Caki2 (cell line): ENCODE measurements around the gene PDIA5. TPM values are rescaled to one million over a fixed set of nuclear protein-coding genes. Genes with fewer than 3 reads are reported as not detected.

ENCODE experiments used
- DNase-seq: peaks from one replicate; pipeline ENCODE4 v3.0.0-alpha.2; 2015; ENCODE audit warnings: low read depth
- in situ Hi-C: cut with HindIII; loops from 2 replicates; pipeline ENCODE4 v1.10.0; 2016; ENCODE audit warnings: low sequenced_read_pairs, low pct_unique_long_range_greater_than_20kb, mixed read lengths
- total RNA-seq: library from RNA; depleted of rRNA; stranded (reverse); fragments of >200 nt; shearing (Covaris generic); gene quantifications from 2 replicates; pipeline ENCODE4 v1.2.3, GENCODE V29; 2014; ENCODE audit warnings: low replicate concordance

The PDIA5 gene
- total RNA-seq, 1 experiment from 2014 or later = 13.3 TPM

DNA sequence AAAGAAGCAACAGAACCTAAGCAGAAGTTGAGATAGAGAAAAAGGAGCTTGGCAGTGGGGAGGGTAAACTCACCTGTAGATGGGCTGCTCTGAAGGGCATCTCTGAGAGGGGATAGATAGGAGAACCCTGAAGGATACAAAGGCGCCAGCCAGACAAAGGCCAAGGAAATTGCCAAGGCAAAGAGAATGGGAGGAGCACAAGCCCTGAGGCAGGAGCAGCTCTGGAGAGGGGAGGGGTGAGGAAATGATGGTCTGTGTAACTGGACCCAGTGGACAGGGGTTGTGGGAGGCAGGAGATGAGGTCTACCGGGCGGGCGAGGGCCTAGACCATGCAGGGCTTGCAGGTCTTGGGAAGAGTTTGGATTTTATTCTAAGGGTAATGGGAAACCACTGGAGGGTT is 2.3 kb upstream of the PDIA5 start:
- no peak for DNase-seq
- in situ Hi-C loops = no loop called here

DNA sequence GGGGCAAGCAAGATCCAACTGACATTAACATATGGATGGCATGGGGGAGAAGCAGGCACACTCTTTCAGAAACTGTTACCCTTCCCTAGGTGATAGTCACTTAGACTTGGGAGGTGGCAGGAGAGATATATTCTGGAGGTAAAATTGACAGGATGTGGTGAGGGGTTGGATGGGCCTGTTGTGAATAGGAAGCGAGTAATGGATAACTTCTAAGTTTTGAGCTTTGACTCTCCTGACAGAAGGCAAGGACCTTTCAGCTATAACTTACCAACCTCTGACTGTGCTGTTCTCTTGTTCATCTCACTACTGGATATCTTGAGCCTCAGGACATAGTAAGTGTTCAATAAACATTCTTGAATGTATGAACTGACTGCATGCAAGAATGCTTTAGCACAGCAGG is 1.9 kb upstream of the PDIA5 start:
- no peak for DNase-seq
- in situ Hi-C loops = no loop called here

DNA sequence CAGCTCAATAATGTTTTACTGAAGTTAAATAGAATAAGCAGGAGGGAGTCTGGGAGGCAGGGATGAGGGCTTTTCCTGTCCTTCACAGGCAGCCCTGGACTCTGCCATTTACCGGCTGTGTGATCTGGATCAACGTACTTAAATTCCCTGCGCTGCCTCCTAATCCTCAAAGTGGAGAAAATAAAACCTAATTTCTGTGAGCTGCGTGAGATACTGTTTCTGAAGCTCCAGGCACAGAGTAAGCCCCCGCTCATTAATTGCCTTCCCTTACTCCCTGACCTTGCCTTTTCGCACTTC is 278 bp upstream of the PDIA5 start:
- no peak for DNase-seq
- in situ Hi-C loops = no loop called here

DNA sequence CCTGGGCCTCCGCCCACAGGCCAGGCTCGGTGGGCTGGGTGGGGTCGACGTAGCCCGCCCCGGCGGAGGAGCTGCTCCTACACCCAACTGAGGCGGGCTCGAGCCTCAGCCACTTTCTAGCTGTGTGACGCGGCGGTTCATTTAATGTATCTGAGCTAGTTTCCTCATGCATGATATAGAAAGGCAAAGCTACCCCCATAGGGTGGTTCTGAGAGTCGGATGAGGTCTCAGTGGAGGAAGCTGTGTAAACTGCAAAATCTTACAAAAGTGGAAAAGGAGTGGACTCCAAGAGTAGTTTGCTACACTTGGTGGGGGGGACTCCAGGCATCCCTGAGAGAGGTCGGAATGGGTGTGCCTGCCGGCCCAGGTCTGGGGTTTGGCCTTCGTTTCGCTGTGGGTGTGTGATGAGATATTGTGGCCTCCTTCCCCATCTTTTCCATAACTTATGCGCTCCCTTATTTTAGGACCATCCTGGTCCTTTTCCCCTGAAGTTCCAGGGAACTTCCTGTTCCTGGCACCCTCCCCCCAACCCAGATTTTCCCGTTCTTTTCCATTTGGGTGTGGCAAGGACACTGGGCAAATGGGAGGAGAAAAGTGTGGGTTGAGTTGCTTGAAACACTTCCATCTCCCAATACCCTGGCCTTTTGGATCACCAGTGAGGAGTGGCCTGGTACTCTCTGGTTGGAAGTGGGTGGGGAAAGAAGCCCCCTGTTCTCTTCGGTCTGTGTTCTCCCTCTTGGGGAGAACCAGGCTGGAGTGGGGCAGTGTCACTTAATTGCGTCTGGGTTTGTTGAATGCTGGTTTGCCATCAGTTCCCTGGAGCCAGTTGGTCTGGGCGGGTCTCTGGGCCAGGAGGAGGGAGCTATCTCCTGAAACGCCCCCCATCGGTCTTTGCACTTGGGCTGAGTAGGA is 1.1 kb downstream of the PDIA5 start:
- DNase-seq = peak; percentile 33
- in situ Hi-C loops = no loop called here

DNA sequence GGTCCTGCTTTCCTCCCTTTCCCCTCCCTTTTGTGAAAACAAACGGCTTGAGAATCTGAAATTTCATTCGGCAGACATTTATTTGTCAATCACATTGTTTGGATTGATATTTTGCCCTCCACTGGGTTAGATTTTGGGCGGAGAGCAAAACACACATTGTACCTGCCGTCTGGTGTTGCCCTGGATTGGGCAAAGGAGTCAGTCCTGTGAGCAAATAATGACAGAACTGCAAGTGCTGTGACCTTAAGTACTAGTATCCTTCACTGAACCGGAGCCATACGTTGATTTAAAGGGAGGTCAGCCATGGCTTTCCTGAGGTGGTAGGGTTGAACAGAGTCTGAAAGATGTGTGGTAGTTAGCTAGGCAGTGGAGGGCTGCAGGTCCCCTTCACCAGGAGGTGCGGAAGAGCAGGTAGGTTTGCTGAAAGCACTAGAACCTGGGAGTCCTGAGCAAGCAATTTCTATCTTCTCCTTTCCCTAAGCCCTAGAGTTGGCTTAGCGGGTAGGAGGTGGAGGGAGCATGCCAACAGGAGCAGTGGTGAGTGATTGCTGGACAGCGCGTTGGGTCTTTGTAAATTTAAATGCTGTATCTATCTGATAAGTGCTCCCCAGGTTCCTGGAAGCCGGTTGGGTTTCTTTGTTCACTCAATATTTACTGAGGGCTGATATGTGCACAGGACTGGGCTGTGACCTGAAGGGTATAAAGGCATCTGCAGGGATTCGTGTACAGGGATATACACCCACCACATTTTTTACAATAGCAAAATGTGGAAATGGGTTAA is 2.0 kb downstream of the PDIA5 start:
- no peak for DNase-seq
- in situ Hi-C loops = no loop called here

DNA sequence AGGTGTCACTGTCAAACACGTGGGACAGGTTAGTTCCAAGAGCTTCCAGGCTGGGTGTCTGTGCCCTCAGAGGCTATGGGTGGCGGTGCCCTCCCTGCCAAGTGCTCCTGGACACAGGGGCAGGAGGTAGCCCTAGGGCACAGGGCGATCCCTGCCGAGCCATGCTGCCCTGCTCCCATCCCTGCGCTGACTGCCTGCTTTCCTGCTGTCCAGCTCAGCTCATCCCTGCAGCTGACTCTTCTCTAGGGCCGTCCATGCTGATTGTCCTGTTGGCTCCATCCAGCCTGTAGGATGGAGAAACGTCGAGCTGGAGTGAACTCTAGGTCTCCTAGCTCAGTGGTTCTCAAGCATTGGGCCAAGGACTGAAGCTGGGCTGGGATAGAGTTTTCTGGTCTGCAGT is 3.7 kb downstream of the PDIA5 start:
- no peak for DNase-seq
- in situ Hi-C loops = no loop called here

DNA sequence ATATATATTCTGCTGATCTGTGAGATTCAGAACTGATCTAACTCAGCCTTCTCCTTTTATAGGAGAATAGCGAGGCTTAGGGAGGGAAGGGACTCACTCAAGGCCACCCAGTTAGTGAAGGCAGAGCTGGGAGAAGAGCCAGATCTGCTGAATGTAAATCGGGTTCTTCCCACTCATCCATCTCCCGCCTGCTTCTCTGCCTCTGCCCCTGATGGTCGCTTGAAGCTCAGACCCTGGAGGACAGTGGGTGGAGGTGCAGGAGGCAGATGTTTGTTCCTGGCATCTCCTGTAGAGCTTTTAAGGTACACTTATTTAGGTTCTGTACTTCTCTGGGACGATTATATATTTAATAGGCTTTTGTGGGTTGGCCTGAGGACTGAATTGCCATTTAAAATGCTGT is 4.3 kb downstream of the PDIA5 start:
- in situ Hi-C loops = no loop called here
- DNase-seq = no peak

DNA sequence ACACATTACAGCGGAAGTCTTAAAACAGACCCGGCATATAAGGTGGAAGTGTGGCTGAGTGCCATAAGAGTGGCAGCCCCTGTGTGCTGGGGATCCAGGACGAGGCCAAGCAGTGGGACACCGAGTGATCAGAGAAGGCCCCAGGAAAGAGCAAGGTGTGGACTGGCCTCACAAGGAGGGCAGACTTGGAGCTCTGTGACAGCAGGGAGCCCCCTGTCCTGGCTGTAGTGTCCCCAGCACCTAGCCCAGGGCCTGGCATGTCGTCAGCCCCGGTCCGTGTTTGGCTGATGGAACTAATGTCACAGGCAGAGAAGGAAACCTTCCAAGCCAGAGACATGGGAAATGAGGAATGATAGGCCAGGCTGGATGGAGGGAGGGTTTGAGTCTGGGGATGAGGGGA is 4.8 kb downstream of the PDIA5 start:
- DNase-seq = no peak
- in situ Hi-C loops = no loop called here

DNA sequence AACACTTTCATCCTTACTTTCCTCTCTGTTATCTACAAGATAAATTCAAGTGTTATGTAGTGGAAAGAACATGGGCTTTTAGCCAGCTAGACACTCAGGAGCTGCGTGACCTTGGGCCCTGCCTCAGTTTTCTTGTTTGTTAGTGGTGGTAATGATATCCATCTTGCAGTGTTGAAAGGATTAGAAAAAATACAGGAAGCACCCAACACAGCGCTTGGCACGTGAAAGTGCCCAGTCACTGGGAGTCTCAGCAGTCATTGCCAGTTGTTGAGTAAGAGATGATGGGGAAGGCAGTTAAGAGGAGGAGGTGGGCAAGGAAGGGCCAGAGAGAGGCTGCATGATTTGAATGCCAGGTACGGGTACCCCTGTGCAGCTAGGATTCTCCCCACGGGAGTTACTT is 5.3 kb downstream of the PDIA5 start:
- in situ Hi-C loops = no loop called here
- DNase-seq = no peak

DNA sequence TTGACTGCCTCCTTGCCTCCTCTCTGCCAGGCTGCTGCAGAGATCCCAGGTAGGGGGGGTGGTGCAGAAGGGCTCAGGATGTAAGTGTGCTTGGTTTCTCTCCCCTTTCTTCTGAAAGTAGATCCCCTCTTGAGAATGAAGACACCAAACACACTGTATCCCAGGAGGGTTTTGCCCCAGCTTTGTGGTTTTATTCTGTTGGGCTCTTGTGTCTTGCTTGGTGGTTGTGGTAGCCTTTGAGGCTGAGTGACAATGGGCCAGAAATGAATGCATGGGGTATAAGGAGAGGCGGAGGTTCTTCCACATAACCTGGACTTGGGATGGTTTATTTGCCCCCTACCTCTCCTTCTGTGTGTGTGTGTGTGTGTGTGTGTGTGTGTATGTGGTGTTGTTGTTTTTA is 5.7 kb downstream of the PDIA5 start:
- no peak for DNase-seq
- in situ Hi-C loops = no loop called here

DNA sequence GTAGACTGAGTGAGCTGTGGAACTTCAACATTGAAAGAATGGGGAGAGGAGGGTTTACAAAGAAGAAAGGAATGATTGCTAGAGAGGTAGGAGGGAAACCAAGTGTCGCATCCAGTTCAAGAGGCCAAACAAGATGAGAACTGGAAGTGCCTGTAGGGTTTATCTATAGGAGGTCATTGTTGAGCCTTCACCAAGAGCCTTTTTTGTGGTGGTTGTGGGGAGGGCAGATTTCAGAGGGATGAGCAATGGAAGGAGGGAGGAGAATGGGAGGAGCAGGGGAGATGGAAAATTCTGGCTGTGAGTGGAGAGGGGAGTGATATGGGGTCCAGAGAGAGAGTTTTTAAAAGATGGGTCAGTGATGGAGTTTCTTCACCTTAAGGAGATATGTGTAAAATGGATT is 8.5 kb downstream of the PDIA5 start:
- no peak for DNase-seq
- in situ Hi-C loops = no loop called here

DNA sequence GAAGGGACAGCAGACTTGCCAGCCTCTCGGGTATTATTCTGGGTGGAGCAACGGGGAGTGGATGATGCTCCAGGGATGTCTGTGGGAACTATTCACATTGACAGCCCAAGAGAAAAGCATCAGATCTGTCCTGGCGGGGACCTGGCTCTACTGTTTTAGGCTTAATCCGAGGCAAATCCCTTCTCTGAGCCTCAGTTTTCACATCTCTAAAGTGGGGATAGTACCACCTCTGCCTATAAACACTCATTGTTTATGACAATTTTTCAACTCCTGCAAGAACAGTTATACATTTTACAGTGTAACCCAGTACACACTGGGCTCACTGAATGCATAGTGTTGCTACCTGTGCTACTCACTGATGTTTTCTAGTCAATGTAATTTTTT is 9.3 kb downstream of the PDIA5 start:
- in situ Hi-C loops = no loop called here
- no peak for DNase-seq

DNA sequence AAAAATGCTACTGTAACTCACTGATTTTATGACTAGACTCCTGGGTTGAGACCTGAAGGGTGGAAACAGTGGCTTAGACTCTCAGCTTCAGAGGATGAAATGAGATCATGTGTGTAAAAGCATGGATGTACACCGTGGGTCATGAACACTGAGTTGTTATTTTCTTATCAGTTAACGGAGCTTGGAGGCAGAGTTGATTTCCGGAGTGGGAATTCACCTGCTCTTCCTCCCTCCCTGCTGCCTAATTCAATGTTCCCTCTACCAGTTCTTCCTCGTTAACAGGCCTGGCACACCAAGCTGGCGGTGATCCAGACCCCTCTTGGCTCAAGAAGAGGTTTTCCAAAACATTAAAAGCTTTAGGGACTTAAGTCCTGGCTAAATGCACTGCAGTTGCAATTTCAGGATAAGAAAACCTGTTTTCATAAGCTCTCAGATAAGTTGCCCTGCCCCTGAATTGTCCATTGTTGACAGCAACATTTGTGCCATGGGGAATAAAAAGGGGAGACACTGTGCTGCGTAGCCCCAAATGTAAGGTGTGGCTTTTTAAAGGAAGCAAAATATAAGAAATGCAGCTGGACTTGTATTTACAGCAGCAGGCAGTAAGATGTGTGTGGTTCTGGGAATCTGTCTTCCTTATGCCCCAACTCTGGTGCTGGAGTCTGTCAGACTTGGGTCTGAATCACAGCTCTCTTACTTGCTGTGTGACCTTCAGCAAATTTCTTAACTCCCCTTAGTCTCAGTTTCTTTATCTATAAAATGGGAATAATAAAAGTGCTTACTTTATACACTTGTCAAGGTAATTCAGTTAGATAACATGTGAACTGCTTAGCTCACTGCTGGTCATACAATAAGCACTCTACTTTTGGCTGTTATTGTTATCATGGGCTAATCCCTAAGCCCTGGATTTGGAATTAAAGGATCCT is 9.9 kb downstream of the PDIA5 start:
- in situ Hi-C loops = no loop called here
- DNase-seq = no peak

DNA sequence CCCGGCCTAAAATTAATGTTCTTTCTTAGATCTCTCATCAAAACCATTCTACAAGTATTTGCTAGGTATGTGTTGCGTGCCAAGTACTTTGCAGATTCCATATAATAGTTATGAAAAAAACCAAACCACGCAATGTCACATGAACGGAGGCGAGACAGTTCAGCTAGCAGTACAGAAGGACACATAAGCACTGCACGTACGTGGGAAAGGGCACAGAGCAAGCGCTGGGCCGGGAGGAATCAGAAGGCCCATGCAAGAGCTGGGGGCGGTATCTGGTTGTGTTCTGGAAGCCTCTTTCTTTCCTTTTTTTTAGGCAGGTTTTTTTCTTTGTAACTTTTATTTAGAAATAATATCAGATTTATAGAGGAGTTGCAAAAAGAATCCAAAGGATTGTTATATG is 11.3 kb downstream of the PDIA5 start:
- in situ Hi-C loops = no loop called here
- DNase-seq = no peak

DNA sequence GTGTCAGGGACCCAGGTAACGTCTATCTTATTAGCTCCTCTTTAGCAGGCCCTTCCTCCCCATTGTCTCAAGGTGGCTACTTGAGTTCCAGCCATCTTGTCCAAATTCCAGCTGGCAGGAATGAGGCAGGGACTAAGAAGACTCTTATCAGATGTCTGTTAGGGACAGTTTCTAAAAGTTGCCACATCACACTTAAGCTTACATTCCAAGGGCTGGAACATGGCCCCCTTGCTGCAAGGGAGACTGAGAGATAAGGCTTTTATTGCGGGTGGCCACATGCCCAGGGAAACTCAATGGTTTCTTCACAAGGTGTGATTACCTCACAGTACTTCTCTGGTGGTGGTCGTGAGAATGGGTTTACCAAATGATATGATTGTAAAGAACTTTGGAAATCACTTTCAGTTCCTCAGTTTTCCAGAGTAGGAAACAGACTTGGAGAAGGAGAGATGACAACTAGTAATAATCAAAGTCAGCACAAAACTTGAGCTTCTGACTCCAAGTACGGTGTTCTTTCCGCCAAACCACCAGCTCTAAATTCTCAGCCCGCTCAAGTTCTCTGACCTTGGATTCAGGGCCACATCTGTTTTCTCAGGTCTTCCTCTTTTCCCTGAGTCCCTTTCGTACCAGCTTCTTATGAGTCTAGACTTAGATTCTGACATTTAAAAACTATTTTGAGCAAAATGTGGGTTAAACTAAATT is 14.2 kb downstream of the PDIA5 start:
- in situ Hi-C loops = no loop called here
- no peak for DNase-seq

DNA sequence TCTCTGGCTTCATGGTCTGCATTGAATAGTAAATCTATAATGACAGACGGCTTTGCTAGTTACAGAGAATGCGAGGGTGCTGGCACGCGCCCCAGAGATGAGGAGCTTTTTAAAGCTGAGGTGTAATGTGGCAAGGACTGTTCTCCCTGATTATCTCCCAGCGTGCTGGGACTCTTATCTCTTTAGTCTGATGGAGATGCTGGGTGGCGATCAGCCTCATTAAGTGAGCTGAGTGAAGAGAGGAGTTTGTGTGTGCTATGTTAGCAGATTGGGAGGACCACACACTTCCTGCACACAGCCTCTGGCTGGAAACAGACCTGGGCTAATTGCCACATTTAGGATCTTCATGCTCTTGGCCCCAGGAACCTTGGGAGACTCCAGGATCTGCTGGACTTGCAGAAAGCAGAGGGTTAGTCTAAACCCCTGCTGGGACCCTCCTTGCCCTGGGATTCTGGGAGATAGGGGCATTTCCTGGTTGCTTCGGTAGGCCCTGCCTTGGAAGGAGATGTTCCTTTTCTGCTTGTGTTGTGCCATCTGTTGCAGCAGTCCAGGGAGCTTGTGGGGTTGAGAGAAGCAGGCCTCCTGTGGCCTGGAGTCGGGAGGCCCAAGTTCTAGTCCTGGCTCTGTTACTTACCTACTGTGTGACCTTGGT is 15.0 kb downstream of the PDIA5 start:
- DNase-seq = no peak
- in situ Hi-C loops = no loop called here

DNA sequence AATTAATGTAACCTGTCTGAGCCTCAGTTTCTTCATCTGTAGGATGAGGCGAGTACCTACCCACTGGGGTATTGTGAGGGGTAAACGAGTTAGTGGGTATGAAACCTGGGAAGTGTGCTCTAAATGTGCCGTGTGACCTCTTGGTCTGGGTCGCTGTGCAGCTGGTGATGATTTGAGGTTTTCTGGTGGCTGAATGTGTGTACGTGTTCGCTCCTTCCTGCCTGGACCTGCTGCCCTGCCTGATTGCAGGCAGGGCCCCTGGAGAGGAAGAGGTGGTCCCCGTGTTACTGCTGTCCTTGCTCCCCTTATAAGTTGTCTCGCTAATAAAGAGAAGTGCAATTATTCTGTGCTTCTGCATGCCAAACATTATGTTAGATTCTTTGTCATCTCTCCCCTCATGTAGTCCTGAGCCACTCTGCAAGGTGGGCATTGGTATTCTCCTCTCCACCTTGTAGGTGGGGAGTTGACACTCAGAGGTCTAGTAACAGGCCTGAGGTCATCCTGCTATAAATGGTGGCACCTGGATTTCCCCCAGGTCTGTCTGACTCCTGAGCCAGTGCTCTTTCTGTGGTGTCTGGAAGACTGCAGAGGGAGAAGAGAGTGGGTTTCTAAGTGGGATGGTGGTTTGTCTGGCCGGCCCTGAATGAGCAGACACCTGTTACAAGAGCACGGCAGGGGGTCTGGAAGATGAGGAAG is 15.7 kb downstream of the PDIA5 start:
- DNase-seq = no peak
- in situ Hi-C loops = no loop called here
